NB4 (cell line): ENCODE results near the gene RAP1GAP.

Source experiments
- DNase-seq: peaks from one replicate; pipeline ENCODE4 v3.0.0; 2010; ENCODE audit warnings: low read depth
- H3K4me3 ChIP-seq: one replicate; pipeline ENCODE4 v1.5.1; 2011; ENCODE audit warnings: mild to moderate bottlenecking, low read depth, low read length, moderate library complexity
- MYC ChIP-seq: IDR thresholded peaks from 2 replicates; pipeline ENCODE4 v1.6.1; 2011; ENCODE audit warnings: low read depth, low read length
- POLR2A ChIP-seq: IDR thresholded peaks from 2 replicates; pipeline ENCODE4 v1.6.1; 2011; ENCODE audit warnings: mild to moderate bottlenecking; ENCODE audit not compliant: insufficient read length; ENCODE audit errors: extremely low read depth
- TF ChIP-seq, protein P1 (sequence below): IDR thresholded peaks from 2 replicates; pipeline ENCODE4 v1.6.1; 2011; ENCODE audit warnings: low read depth, low read length
- TF ChIP-seq, protein P2 (sequence below): IDR thresholded peaks from one replicate; pipeline ENCODE4 v1.5.1; 2012; ENCODE audit warnings: low read depth, low read length

The RAP1GAP gene

GRCh38 chr1:21564521-21565095 is 104.5 kb downstream of the RAP1GAP start:
- TF ChIP-seq, protein P1, sequence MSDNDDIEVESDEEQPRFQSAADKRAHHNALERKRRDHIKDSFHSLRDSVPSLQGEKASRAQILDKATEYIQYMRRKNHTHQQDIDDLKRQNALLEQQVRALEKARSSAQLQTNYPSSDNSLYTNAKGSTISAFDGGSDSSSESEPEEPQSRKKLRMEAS: no peak
- no peak for TF ChIP-seq POLR2A
- TF ChIP-seq, protein P2, sequence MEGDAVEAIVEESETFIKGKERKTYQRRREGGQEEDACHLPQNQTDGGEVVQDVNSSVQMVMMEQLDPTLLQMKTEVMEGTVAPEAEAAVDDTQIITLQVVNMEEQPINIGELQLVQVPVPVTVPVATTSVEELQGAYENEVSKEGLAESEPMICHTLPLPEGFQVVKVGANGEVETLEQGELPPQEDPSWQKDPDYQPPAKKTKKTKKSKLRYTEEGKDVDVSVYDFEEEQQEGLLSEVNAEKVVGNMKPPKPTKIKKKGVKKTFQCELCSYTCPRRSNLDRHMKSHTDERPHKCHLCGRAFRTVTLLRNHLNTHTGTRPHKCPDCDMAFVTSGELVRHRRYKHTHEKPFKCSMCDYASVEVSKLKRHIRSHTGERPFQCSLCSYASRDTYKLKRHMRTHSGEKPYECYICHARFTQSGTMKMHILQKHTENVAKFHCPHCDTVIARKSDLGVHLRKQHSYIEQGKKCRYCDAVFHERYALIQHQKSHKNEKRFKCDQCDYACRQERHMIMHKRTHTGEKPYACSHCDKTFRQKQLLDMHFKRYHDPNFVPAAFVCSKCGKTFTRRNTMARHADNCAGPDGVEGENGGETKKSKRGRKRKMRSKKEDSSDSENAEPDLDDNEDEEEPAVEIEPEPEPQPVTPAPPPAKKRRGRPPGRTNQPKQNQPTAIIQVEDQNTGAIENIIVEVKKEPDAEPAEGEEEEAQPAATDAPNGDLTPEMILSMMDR: no peak
- no peak for TF ChIP-seq MYC
- H3K4me3 ChIP-seq: no peak overlapping the region
- no peak for DNase-seq

DNA sequence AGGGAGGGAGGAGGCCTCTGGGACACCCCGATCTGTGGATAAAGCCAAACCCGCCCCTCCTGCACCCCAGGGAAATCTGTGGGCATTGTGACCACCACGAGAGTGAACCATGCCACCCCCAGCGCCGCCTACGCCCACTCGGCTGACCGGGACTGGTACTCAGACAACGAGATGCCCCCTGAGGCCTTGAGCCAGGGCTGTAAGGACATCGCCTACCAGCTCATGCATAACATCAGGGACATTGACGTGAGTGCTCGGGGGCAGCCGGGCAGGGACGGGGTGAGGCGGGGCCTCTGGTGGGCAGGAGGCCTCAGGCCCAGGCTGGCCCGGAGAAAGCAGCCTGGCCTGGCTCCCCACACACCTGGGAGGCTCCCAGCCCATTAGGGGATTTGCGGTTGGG is 105.2 kb downstream of the RAP1GAP start:
- no peak for DNase-seq
- TF ChIP-seq, protein P2: no peak
- TF ChIP-seq, protein P1: no peak
- TF ChIP-seq MYC (no peak), POLR2A (no peak)
- H3K4me3 ChIP-seq: no peak overlapping the region

DNA sequence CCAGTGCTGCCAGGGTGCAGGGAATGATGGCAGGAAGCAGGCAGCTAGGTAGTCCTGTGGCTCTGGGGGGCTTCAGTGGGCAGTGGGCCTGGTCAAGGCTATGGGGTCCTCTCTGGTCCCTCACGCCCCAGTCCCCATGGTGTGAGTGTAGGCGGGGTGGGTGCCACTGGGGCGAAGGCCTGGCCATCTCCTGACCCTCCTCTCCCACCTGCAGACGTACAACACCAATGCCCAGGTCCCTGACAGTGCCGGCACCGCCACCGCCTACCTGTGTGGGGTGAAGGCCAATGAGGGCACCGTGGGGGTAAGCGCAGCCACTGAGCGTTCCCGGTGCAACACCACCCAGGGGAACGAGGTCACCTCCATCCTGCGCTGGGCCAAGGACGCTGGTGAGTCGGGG is 106.3 kb downstream of the RAP1GAP start:
- no peak for TF ChIP-seq MYC
- TF ChIP-seq, protein P1: no peak
- TF ChIP-seq, protein P2: no peak
- no peak for TF ChIP-seq POLR2A

DNA sequence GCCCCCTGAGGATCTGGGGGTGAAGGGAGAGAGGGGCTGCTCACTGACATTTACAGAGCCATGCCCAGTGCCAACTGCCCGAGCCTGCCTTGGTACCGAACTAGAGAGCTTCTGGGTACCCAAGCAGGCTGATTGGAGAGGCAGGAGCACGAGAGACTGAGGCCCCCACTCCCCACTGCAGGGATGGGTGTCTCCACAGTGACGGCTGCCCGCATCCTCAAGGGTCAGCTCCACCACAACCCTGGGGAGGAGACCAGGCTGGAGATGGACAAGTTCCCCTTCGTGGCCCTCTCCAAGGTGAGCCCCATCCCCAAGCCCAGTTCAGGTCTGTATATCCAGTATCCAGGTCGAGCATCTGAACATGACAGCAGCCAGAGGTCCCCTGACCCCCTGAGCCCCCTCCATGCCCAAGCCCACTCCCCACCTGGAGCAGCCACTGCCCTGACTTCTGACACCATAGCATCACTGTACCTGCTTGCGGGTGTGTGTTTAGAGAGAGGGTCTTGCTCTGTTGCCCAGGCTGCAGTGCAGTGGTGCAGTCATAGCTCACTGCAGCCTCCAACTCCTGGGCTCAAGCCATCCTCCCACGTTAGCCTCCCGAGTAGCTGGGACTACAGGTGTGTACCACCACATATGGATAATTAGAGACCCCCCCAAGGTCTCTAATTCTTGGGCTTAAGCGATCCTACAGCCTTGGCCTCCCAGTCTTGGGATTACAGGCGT is 108.1 kb downstream of the RAP1GAP start:
- H3K4me3 ChIP-seq: no peak overlapping the region
- no peak for DNase-seq

More for the DNA sequence above, 106.3 kb downstream of the RAP1GAP start:
- no peak for DNase-seq
- no peak overlapping the region for H3K4me3 ChIP-seq

DNA sequence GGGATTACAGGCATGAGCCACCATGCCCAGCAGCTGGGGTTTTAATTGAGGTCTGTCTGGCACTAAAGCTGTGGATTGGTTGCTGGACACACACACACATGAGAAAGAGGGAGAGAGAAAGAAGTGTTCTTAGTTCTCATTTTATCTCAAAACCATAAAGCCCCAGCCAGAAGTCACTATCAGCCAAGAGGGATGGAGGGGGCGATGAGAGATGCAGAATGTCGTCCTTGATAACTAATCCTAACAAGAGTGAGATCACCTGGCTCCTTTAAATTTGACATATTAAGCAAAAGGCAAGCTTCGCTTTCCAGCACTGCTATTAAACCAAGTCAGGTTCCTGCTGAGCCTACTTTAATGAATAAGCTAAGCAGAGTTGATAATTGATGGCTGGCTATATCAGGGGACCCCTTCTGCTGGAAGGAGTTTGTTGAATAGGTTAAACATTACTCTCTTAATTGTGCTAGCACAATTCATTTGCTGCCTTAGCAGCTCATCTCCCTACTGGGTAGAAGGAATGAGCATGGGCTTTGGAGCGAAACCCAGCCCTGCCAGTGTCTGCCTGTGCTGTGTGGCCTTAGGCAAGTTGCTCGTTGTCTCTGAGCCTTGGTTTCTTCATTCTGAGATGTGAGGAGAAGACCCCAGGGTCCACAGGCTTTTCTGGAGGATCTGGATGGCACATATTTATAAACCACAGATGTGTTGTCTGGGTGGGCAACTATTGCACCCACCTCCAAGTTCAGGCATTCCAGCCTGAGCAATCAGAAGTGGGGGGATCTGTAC is 109.2 kb downstream of the RAP1GAP start:
- no peak for TF ChIP-seq MYC
- TF ChIP-seq POLR2A: no peak
- TF ChIP-seq, protein P1: no peak
- TF ChIP-seq, protein P2: no peak
- no peak overlapping the region for H3K4me3 ChIP-seq
- DNase-seq: no peak

More for the DNA sequence above, 108.1 kb downstream of the RAP1GAP start:
- TF ChIP-seq, protein P1: no peak
- TF ChIP-seq, protein P2: no peak
- TF ChIP-seq POLR2A (no peak), MYC (no peak)
